ENCODE data around the gene DENND1A.

GRCh38 chr9:123684393-123685149, 245.4 kb downstream of the DENND1A start:
- TF ChIP-seq POLR2AphosphoS5 (IDR thresholded peaks at IDR 0.05; ENCODE audit: low read depth, low read length) (no peak), SIN3A (IDR thresholded peaks at IDR 0.05; ENCODE audit: borderline replicate concordance, insufficient read depth, low read length) (no peak), TAF1 (IDR thresholded peaks at IDR 0.05; ENCODE audit: borderline replicate concordance, insufficient read depth, low read length) (no peak), REST (IDR thresholded peaks at IDR 0.05; ENCODE audit: insufficient read depth in 1 of 2, low read depth in 2 of 2, low read length in 2 of 2) (no peak), FOXP2 (optimal IDR thresholded peaks at IDR 0.05; ENCODE audit: borderline replicate concordance, extremely low read depth, extremely low read length, insufficient read depth) (no peak)

All from PFSK-1 (cell line).